ENCODE data around the gene PNMA6E.

The PNMA6E gene

DNA sequence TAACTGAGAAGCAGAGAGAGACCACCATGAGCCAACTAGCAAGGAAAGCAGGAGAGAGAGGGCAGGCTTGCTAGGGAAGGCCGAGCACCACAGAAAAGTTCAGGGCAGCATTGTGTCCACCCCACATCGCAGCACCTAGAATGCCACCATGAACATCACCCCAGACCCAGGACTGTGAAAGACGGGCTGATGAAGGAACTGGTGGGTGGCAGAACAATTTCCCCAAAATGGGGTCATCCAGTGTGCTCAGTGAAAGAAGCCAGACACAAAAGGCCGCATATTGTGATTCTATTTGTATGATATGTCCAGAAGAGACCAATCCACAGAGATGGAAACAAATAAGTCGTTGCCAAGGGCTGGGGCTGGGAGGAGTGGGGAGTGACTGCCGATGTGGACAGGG lies 16.8 kb downstream of the PNMA6E start:
- Histone ChIP-seq H2AFZ (ENCODE audit: low read length, unreplicated experiment) (no peak overlapping the region), H3K27me3 (ENCODE audit: insufficient read depth, low read length) (no peaks in the 10 kb centered on the region), H3K79me2 (ENCODE audit: control insufficient read depth, insufficient read depth, low read length, unreplicated experiment) (no peaks in the 10 kb centered on the region), H3K4me3 (ENCODE audit: low read depth, low read length) (no peak overlapping the region), H3K4me1 (ENCODE audit: control insufficient read depth, insufficient read depth, low read length, unreplicated experiment) (peaks cover 5% of the 10 kb centered on the region), H3K27ac (ENCODE audit: low read depth, low read length) (no peak overlapping the region), H3K36me3 (ENCODE audit: insufficient read depth, low read length) (no peaks in the 10 kb centered on the region)

DNA sequence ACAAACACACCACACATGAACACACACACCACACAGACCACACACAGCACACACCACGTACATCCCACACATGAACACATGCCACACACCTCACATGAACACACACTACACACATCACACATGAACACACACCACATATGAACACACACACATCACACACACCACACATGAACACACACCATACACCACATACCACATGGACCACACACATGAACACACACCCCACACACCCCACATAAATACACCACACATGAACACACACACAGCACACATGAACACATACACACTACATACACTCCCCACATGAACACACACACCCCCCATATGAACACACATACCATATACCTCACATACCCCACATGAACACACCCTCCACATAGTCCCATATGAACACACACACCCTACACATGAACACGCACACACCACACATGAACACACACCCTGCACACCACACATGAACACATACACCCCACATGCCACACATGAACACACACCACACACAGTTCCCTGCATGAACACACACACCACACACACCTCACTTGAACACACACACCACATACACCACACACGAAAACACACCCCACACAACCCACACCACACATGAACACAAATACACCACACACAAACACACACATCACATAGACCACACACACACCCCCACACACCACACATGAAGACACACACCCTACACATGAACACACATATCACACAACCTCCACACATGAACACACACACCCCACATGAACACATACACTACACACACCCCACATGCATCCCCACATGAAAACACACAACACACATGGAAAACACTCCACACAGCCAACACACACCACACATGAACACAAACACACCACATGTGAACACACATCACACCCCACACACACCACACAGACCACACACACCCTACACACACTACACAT lies 18.3 kb downstream of the PNMA6E start:
- Histone ChIP-seq H3K27me3 (ENCODE audit: insufficient read depth, low read length) (no peaks in the 10 kb centered on the region), H3K27ac (ENCODE audit: low read depth, low read length) (peak overlapping the region; percentile 94), H3K4me1 (ENCODE audit: control insufficient read depth, insufficient read depth, low read length, unreplicated experiment) (peaks cover 5% of the 10 kb centered on the region), H2AFZ (ENCODE audit: low read length, unreplicated experiment) (no peak overlapping the region), H3K36me3 (ENCODE audit: insufficient read depth, low read length) (no peaks in the 10 kb centered on the region), H3K79me2 (ENCODE audit: control insufficient read depth, insufficient read depth, low read length, unreplicated experiment) (no peaks in the 10 kb centered on the region), H3K4me3 (ENCODE audit: low read depth, low read length) (no peak overlapping the region)

DNA sequence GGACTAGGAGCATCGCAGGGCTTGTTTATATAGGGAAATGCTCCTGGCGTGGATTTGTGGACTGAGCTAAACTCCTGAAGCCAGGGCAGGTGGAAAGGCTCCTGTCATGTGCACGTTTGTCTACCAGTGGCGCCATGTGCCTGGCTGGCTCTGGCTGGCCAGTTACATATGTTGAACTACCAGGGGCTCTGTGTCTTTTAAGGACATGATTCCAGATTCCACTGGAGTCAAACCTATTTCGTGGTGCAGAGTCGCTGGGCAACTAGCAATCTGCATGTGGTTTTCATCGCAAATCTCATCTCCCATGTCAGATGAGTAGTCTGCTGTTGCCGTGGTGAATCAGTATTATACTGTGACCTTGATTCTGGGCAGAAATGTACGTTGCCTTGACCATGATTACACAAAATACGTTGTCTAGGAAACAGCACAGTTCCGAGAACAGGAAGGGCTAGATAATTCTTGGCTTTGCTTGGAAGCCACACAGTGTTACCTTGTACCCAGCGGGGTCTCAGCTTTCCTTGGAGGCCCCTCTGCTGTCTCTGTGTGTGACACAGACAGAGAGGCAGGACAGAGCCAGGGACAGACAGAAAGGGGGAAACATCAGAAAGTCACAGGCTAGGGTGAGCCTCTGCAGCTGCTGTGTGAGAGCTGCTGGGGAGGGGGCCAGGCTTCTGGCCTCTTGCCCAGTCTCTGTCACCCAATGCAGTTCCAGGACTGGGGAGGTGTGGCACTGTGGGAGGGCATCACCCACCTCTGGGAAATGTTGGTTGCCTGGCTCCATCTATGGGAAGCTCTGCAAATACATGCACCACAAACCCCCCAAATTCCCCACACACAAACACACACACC lies 19.2 kb downstream of the PNMA6E start:
- peak overlapping the region; percentile 53 for H2AFZ ChIP-seq (ENCODE audit: low read length, unreplicated experiment)

DNA sequence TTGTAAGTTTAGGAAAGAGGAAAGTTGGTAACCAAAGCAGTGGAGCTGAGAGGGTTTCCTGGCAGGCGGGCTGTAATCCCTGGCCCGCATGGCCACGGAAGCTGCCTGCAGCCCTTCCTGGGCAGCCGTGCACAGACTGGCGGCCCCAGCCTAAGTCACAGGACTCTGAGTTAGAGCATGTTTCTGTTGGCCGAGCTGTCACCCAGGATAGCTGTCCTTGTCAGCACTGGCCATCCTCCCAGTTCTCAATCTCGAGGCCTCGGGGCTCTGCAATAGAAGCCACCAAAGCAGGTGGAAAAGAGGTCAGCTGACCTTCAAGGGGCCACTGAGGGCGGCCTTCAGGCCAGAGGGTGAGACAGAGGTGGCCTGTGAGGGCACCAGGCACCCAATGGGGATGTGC lies 20.5 kb downstream of the PNMA6E start:
- Histone ChIP-seq H3K27ac (ENCODE audit: low read depth, low read length) (no peak overlapping the region), H3K79me2 (ENCODE audit: control insufficient read depth, insufficient read depth, low read length, unreplicated experiment) (no peaks in the 10 kb centered on the region), H3K36me3 (ENCODE audit: insufficient read depth, low read length) (no peaks in the 10 kb centered on the region), H3K4me1 (ENCODE audit: control insufficient read depth, insufficient read depth, low read length, unreplicated experiment) (peaks cover 5% of the 10 kb centered on the region), H3K27me3 (ENCODE audit: insufficient read depth, low read length) (no peaks in the 10 kb centered on the region), H3K4me3 (ENCODE audit: low read depth, low read length) (no peak overlapping the region), H2AFZ (ENCODE audit: low read length, unreplicated experiment) (no peak overlapping the region)

More for the DNA sequence above, 19.2 kb downstream of the PNMA6E start:
- Histone ChIP-seq H3K27me3 (ENCODE audit: insufficient read depth, low read length) (no peaks in the 10 kb centered on the region), H3K4me1 (ENCODE audit: control insufficient read depth, insufficient read depth, low read length, unreplicated experiment) (peaks cover 5% of the 10 kb centered on the region), H3K36me3 (ENCODE audit: insufficient read depth, low read length) (no peaks in the 10 kb centered on the region), H3K4me3 (ENCODE audit: low read depth, low read length) (no peak overlapping the region), H3K79me2 (ENCODE audit: control insufficient read depth, insufficient read depth, low read length, unreplicated experiment) (no peaks in the 10 kb centered on the region), H3K27ac (ENCODE audit: low read depth, low read length) (peak overlapping the region; percentile 94)

DNA sequence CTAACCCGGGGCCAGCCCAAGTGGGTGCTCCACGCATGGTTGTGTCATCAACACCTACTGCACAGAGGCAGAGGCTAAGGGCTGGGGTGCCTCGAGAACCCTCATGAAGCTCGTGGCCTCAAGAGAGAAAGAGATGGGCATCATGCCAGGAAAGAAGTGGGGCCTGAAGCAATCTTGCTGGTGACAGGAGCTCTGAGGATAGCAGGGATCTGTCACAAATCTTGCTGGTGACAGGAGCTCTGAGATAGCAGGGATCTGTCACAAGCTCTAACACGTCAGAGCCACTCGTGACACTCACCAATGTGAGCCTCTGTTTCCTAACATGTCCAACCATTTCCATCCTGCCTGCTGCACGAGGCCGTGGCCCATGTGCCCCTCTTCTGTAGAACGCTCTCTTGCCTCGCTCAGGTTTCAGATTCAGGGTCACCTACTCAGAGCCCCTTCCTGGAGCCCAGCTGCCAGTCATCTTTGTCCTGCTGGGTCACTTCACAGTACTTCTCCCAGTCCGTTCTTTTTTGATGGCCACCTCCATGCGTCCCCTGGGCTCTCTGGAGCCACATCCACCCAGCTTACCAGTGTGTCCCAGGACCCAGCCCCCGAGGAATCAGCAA lies 21.1 kb downstream of the PNMA6E start:
- H3K4me3 ChIP-seq (ENCODE audit: low read depth, low read length): no peak overlapping the region
- no peaks in the 10 kb centered on the region for H3K27me3 ChIP-seq (ENCODE audit: insufficient read depth, low read length)
- H2AFZ ChIP-seq (ENCODE audit: low read length, unreplicated experiment): no peak overlapping the region
- no peaks in the 10 kb centered on the region for H3K79me2 ChIP-seq (ENCODE audit: control insufficient read depth, insufficient read depth, low read length, unreplicated experiment)
- no peaks in the 10 kb centered on the region for H3K36me3 ChIP-seq (ENCODE audit: insufficient read depth, low read length)
- H3K27ac ChIP-seq (ENCODE audit: low read depth, low read length): no peak overlapping the region
- H3K4me1 ChIP-seq (ENCODE audit: control insufficient read depth, insufficient read depth, low read length, unreplicated experiment): peaks cover 5% of the 10 kb centered on the region

DNA sequence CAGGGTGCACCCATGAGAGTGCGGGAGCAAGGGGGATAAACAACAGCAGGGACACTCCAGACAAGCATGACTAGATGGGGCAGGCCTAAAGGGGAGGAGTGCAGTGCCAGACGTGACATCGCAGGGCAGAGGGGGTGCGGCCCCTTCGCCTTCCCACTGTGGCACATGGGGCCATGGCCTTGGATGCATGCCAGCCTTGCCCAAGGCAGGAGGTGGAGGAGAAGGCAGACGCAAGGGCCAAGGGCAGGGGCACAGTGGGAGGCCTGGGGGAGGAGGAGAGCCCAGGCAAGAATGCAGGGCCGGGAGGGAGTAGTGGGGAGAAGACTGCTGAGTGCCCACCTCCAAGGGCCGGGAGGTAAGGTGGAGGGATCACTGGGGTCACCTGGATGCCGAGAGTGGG lies 21.6 kb downstream of the PNMA6E start:
- no peaks in the 10 kb centered on the region for H3K27me3 ChIP-seq (ENCODE audit: insufficient read depth, low read length)
- no peak overlapping the region for H3K4me3 ChIP-seq (ENCODE audit: low read depth, low read length)
- H3K27ac ChIP-seq (ENCODE audit: low read depth, low read length): no peak overlapping the region
- H3K36me3 ChIP-seq (ENCODE audit: insufficient read depth, low read length): no peaks in the 10 kb centered on the region
- H2AFZ ChIP-seq (ENCODE audit: low read length, unreplicated experiment): no peak overlapping the region
- H3K4me1 ChIP-seq (ENCODE audit: control insufficient read depth, insufficient read depth, low read length, unreplicated experiment): peaks cover 5% of the 10 kb centered on the region
- H3K79me2 ChIP-seq (ENCODE audit: control insufficient read depth, insufficient read depth, low read length, unreplicated experiment): no peaks in the 10 kb centered on the region

GRCh38 chrX:153378607-153379006 lies 22.5 kb downstream of the PNMA6E start:
- Histone ChIP-seq H3K4me3 (ENCODE audit: low read depth, low read length) (no peak overlapping the region), H3K27ac (ENCODE audit: low read depth, low read length) (no peak overlapping the region), H3K36me3 (ENCODE audit: insufficient read depth, low read length) (no peaks in the 10 kb centered on the region), H3K4me1 (ENCODE audit: control insufficient read depth, insufficient read depth, low read length, unreplicated experiment) (peaks cover 5% of the 10 kb centered on the region), H3K27me3 (ENCODE audit: insufficient read depth, low read length) (no peaks in the 10 kb centered on the region), H3K79me2 (ENCODE audit: control insufficient read depth, insufficient read depth, low read length, unreplicated experiment) (no peaks in the 10 kb centered on the region), H2AFZ (ENCODE audit: low read length, unreplicated experiment) (no peak overlapping the region)

- H3K27ac ChIP-seq (ENCODE audit: low read depth, low read length): no peak overlapping the region
- H3K36me3 ChIP-seq (ENCODE audit: insufficient read depth, low read length): no peaks in the 10 kb centered on the region
- no peak overlapping the region for H3K4me3 ChIP-seq (ENCODE audit: low read depth, low read length)
- H3K27me3 ChIP-seq (ENCODE audit: insufficient read depth, low read length): no peaks in the 10 kb centered on the region
- peaks cover 5% of the 10 kb centered on the region for H3K4me1 ChIP-seq (ENCODE audit: control insufficient read depth, insufficient read depth, low read length, unreplicated experiment)
- H2AFZ ChIP-seq (ENCODE audit: low read length, unreplicated experiment): no peak overlapping the region
- H3K79me2 ChIP-seq (ENCODE audit: control insufficient read depth, insufficient read depth, low read length, unreplicated experiment): no peaks in the 10 kb centered on the region
Measured at GRCh38 chrX:153377727-153378126, 23.4 kb downstream of the PNMA6E start.

- H3K4me1 ChIP-seq (ENCODE audit: control insufficient read depth, insufficient read depth, low read length, unreplicated experiment): peaks cover 8% of the 10 kb centered on the region
- H3K36me3 ChIP-seq (ENCODE audit: insufficient read depth, low read length): no peaks in the 10 kb centered on the region
- no peaks in the 10 kb centered on the region for H3K79me2 ChIP-seq (ENCODE audit: control insufficient read depth, insufficient read depth, low read length, unreplicated experiment)
- H3K4me3 ChIP-seq (ENCODE audit: low read depth, low read length): no peak overlapping the region
- no peak overlapping the region for H2AFZ ChIP-seq (ENCODE audit: low read length, unreplicated experiment)
- no peak overlapping the region for H3K27ac ChIP-seq (ENCODE audit: low read depth, low read length)
- no peaks in the 10 kb centered on the region for H3K27me3 ChIP-seq (ENCODE audit: insufficient read depth, low read length)
Measured at GRCh38 chrX:153375571-153375970, 25.6 kb downstream of the PNMA6E start.

DNA sequence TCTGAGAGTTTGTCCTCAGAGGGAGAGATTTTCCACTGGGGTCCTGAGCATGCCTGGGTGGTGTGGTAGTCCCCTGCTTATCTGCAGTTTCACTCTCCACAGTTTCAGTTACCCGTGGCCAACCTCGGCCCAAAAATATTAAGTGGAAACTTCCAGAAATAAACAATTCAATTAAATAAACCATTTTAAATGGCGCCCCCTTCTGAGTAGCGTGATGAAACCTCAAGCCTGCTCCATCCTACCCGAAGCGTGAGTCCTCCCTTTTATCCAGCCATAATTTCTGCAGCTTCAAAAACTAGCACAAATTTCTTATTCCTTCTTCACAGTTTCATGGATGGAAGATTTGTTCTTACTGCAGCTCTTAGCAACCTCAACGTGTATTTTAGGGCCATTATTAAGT lies 26.7 kb downstream of the PNMA6E start:
- no peak overlapping the region for H3K27ac ChIP-seq (ENCODE audit: low read depth, low read length)
- H3K36me3 ChIP-seq (ENCODE audit: insufficient read depth, low read length): no peaks in the 10 kb centered on the region
- no peaks in the 10 kb centered on the region for H3K79me2 ChIP-seq (ENCODE audit: control insufficient read depth, insufficient read depth, low read length, unreplicated experiment)
- no peak overlapping the region for H2AFZ ChIP-seq (ENCODE audit: low read length, unreplicated experiment)
- H3K4me3 ChIP-seq (ENCODE audit: low read depth, low read length): no peak overlapping the region
- H3K4me1 ChIP-seq (ENCODE audit: control insufficient read depth, insufficient read depth, low read length, unreplicated experiment): peaks cover 9% of the 10 kb centered on the region
- H3K27me3 ChIP-seq (ENCODE audit: insufficient read depth, low read length): no peaks in the 10 kb centered on the region
